Left colon (tissue), 2 donors: ENCODE results near the gene DHRS1. TPM values are rescaled to one million over a fixed set of nuclear protein-coding genes. Genes with fewer than 3 reads are reported as not detected.
"Not testable (repeated sequence)": the region's sequence is repeated elsewhere in the genome, so short reads cannot be mapped to it uniquely, and the experiment has no call there.

Experiments
- ATAC-seq: fragments of 200-7000 bp; cut with Tn5 transposase; one replicate; pipeline ENCODE4 v1.9.1; 2020; ENCODE audit warnings: mild to moderate bottlenecking, moderate library complexity
- DNase-seq, 2 donors: peaks; one replicate each; pipeline ENCODE4 v3.0.0-alpha.2; 2020
- intact Hi-C, 2 donors: fragments of 100-400 bp; cut with DNase I in 1 of 2; cut with micrococcal nuclease in 1 of 2; formaldehyde crosslinking; loops; one replicate each; pipeline versions ENCODE4 v1.11.2 to v1.14.0; 2022; cut with DNase I, micrococcal nuclease
- total RNA-seq, 2 donors: library from RNA; stranded (reverse); fragmentation: NEBNext Ultra II Directional; extraction: Animal tissue kit (Norgen Biotek cat#: 25700); gene quantifications; one replicate each; pipeline ENCODE4 v1.2.1, GENCODE V29; 2021
- donor health status: DM: no; HTN: no; CAD: no.
- donor health status: DM: yes; HTN: yes; CAD: no.

DHRS1 gene
- total RNA-seq, 2 donors from 2014 or later: 64.2 to 76.6 TPM

- ATAC-seq (no peak), DNase-seq (no peak)
- intact Hi-C loops: no loop called here
Observed at GRCh38 chr14:24259282-24260025, 40.1 kb downstream of the DHRS1 start.

GRCh38 chr14:24258548-24259265 is 40.9 kb downstream of the DHRS1 start:
- intact Hi-C loops: no loop called here
- DNase-seq (no peak), ATAC-seq (no peak)

DNA sequence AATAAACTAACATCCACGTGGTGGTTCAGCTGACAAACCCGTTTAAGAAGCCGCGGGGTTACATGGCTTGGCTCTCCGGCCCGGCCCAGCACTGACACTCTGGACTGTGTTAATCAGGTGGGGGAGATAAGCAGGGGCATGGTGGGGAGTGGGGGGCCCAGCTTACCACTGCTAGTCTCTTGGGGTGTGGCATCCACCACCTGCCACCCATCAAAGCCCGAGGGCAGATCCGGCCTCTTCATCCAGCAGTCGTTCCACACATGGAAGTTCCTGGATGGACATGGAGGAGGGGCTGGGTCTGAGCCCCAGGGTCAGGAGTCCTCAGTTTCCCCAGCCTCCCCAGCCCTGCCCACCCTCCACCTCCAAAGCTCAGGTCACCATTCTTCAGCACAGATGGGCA is 41.5 kb downstream of the DHRS1 start:
- no peak for ATAC-seq
- intact Hi-C loops: no loop called here
- DNase-seq: no peak

DNA sequence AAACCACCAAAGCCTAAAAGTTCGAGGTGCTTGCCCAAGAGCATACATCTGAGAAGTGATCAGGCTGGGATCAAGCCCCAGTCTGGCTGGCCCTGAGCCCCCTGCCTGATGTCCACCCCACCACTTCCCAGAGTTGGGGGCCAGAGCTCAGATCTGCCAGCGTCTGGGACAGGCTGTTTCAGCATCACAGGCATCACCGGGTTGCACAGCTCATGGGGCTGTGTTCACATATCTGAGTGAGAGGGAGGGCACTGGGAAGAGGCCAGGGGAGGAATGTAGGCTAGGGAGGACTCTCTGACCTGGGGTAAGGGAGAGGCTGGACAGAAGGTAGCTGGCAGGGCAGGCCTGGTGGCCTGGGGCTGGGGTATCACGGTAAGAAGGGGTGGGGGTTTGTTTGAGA is 42.6 kb downstream of the DHRS1 start:
- ATAC-seq (no peak), DNase-seq (no peak)
- intact Hi-C loops: no loop called here

- intact Hi-C loops: no loop called here
- ATAC-seq (no peak), DNase-seq (peak in 1 of 2 donors; percentile 13)
Observed at GRCh38 chr14:24255931-24256711, 43.5 kb downstream of the DHRS1 start.

DNA sequence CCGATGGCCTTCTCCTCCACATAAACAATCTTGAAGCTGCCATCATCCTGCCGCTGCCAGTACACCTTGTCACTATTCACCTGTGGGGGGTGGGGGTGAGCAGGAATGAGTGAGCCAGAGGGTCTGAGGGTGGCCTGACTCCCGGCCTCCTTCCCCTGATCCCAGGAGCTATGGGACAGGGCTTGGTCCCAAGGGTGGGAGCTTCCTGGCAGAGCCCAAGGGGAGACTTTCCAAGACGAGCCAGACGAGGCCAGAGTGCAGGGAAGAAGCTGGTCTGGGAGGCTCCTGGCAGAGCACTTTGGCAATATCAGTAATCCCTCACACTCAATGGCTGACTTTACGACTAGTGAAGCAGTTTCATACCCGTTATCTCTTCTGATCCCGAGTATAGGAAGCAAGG is 44.1 kb downstream of the DHRS1 start:
- peak in 1 of 2 donors; percentile 18 for DNase-seq
- intact Hi-C loops: no loop called here

DNA sequence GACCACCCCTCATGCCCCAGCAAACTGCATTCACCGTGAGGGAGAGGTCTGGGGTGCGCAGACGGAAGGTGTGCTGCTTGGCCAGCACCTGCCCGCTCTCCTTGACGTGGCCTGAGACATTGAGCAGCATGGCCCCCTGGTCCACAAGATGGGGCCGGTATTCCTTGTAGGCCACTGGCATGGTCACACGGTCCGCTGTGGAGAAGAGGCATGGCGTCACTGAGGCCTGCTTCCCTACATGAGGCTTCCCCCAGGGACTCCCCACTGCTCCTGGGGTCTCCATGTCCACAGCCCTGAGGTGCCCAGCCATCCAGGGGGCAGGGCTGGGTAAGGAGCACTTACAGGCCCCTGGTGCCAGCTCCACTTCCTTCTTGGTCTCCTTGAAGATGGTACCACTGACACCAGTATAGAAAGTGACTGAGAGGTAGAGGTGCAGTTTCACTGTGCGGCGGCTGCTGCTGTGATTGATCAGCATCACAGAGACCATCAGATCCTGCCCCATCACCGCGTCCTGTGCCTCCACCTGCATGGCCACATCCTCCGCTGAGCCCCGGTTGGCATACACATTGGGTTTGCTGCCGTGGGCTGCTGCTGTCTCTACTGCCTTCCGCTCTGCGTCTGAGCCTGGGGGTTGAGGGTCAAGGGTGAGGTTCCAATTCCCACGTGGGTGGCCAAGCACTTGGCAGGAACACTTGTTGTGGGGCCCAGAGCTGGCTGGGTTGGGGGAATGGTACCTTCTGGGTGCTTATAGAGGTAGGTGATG is 44.8 kb downstream of the DHRS1 start:
- DNase-seq (peak in 1 of 2 donors; percentile 14), ATAC-seq (no peak)
- intact Hi-C loops: no loop called here

More for the DNA sequence above, 44.1 kb downstream of the DHRS1 start:
- no peak for ATAC-seq

DNA sequence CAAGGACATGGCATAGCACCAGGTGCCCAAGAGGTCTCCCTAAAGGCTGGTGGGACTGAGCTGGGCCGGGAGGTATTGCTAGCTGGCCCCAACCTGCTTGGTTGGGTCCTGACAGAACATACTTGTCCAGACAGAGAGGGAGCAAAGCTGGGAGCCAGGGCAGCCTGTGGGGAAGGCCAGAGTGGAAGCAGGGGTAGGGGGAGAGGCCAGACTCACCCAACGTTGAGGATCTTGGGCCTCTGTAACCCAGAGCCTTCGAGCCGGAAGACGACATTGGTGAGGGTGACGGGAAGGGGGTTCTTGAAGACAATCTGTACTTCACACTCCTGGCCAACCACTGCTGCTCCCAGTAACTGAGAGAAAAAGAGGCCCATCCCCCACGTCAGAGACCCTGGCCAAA is 45.6 kb downstream of the DHRS1 start:
- intact Hi-C loops: no loop called here
- DNase-seq: no peak

DNA sequence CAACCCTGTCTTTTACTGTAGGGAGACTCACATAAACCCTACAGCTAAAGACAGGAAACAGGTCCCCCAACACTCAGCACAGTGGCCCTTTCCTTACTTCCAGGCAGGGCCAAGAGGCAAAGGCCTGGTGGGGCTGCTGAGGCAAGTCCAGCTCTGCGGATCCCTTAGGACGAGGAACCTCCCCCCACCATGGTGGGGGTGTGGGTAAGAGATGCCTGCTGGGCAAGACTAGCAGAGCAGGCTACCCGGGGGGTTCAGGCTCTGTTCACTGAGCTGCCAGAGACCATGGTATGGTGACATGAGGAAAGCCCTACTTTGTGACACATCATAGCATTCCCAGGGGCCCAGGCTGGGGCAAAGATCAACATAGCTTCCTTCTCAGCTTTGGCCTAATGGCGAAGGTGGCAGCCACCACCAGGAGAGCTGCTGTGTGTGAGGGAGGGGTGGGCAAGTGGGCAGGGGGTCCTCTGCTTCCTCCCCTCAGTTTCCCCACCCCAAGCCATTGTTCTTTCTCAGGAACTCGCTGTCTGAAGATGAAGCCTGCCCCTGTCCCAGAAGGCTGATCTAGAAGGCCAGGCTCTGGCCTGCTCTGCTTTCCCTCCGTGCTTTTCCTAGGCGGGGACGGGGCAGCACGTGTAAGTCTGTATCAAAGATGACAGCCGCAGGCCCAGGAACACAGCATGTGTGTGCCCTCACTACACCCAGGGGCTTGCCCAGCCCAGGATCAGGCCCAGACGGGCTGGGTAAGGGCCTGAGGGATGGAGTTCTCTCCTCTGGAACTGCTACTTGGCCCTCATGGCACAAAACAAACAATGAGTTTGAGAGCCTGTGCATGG is 47.1 kb downstream of the DHRS1 start:
- intact Hi-C loops: no loop called here
- DNase-seq: peak in 1 of 2 donors; percentile 8
- ATAC-seq: no peak

More for the DNA sequence above, 45.6 kb downstream of the DHRS1 start:
- no peak for ATAC-seq

GRCh38 chr14:24251880-24252288 is 47.7 kb downstream of the DHRS1 start:
- intact Hi-C loops: no loop called here
- peak in 1 of 2 donors; percentile 1 for DNase-seq

GRCh38 chr14:24250354-24250753 is 49.2 kb downstream of the DHRS1 start:
- no peak for DNase-seq

More at GRCh38 chr14:24251880-24252288, 47.7 kb downstream of the DHRS1 start:
- no peak for ATAC-seq

DNA sequence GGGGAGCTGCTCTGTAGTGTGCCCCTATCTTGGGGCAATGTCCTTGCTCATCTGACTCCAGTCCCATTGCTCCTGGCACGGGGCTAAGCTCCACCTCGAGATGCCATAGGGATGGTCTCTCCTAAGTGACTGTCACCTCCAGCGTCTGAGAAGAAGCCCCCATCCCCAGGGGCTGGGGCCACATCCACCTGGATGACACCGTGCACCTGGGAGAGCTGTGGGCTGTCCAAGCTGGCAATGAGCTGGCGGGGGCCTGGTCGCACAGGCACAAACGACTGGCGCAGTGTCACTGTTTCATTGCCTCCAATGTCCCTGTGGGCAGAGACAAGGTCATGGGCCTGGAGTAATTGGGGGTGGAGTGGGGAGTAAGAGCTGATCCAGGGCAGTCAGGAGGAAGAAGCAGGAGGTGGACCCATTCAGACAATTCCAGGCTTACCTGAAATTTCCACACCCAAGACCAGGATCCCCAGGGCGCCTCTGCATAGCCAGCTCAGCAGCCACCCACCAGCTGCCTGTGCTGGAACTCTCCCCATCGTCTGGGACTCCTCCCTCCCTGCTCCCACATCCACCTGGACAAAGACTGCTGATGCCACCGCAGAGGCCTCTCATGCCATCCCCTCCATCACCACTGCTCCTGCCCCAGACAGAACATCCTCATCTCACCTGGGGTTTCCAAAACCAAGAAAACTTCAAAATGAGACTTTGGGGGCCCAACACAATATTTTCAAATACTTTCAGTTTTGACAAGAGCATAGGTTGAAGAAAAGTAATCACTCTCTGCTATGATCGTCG is 50.2 kb downstream of the DHRS1 start:
- DNase-seq (no peak), ATAC-seq (no peak)
- intact Hi-C loops: no loop called here

More at GRCh38 chr14:24250354-24250753, 49.2 kb downstream of the DHRS1 start:
- intact Hi-C loops: no loop called here
- ATAC-seq: no peak

DNA sequence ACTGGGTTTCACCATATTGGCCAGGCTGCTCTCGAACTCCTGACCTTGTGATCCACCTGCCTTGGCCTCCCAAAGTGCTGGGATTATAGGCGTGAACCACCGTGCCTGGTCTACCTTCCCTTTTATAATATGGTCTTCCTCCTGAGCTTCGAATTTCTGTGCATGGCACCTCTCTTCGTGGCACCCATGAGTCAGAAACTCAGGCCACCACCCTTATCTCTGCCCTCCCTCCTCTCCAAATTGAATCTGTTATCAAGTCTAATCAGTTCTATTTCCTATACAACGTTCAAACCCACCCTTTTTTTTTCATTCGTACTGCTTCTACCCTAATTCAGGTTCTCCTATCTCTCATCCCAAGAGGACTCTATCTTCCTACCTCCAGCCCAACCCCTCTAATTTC is 52.2 kb downstream of the DHRS1 start:
- ATAC-seq: no peak
- intact Hi-C loops: no loop called here
- peak in 1 of 2 donors; percentile 6 for DNase-seq

GRCh38 chr14:24246765-24247212 is 52.8 kb downstream of the DHRS1 start:
- DNase-seq (peak in 1 of 2 donors; percentile 14), ATAC-seq (no peak)
- intact Hi-C loops: no loop called here

DNA sequence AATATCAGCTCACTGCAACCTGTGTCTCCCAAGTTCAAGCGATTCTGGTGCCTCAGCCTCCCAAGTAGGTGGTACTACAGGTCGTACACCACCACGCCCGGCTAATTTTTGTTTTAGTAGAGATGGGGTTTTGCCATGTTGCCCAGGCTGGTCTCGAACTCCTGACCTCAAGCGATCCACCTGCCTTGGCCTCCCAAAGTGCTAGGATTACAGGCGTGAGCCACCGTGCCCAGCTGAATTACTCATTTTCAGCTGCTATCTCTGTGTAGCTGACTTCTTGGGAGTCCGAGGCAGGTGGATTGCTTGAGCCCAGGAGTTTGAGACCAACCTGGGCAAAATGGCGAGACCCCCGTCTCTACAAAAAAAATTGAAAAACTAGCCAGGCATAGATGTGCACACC is 54.2 kb downstream of the DHRS1 start:
- DNase-seq, intact Hi-C loops, ATAC-seq: not testable (repeated sequence)

GRCh38 chr14:24243336-24243836 is 56.2 kb downstream of the DHRS1 start:
- DNase-seq: peak in 1 of 2 donors; percentile 45
- ATAC-seq: peak; percentile 7

More at GRCh38 chr14:24243336-24243836, 56.2 kb downstream of the DHRS1 start:
- intact Hi-C loops: loop anchor here in 1 of 2 donors (5.0 kb wide), 1 partner anchor 54 kb away; the partner anchor contains the start of genes DHRS1 and NOP9
